H9 (cell line): Measurements from ENCODE around the gene RAPSN. TPM values are rescaled to one million over a fixed set of nuclear protein-coding genes. Genes with fewer than 3 reads are reported as not detected.

Source experiments
- DNase-seq: peaks from one replicate; pipeline ENCODE4 v3.0.0-alpha.2; 2017
- H2AFZ ChIP-seq: one replicate; pipeline ENCODE4 v1.6.1; 2013; ENCODE audit warnings: mild to moderate bottlenecking, low read length, control low read depth, moderate library complexity
- H2AK5ac ChIP-seq: 2 replicates; pipeline ENCODE4 v1.6.1; 2013; ENCODE audit warnings: low read length, control low read depth, mixed read lengths; ENCODE audit not compliant: insufficient read length
- H2BK120ac ChIP-seq: one replicate; pipeline ENCODE4 v1.6.1; 2013; ENCODE audit warnings: low read depth, mild to moderate bottlenecking, low read length, control low read depth, inconsistent platforms; ENCODE audit not compliant: poor library complexity, severe bottlenecking
- H2BK12ac ChIP-seq: 2 replicates; pipeline ENCODE4 v1.6.1; 2013; ENCODE audit warnings: low read length, control low read depth, mixed read lengths, low read depth; ENCODE audit not compliant: insufficient read length
- H2BK15ac ChIP-seq: 2 replicates; pipeline ENCODE4 v1.6.1; 2013; ENCODE audit warnings: low read depth, low read length, control low read depth
- H2BK20ac ChIP-seq: one replicate; pipeline ENCODE4 v1.6.1; 2013; ENCODE audit warnings: low read depth, mild to moderate bottlenecking, low read length, control low read depth, inconsistent platforms; ENCODE audit not compliant: poor library complexity, severe bottlenecking
- H2BK5ac ChIP-seq: 2 replicates; pipeline ENCODE4 v1.6.1; 2013; ENCODE audit warnings: low read length, control low read depth, mixed read lengths; ENCODE audit not compliant: insufficient read length
- H3K14ac ChIP-seq: 2 replicates; pipeline ENCODE4 v1.6.1; 2013; ENCODE audit warnings: low read length, control low read depth; ENCODE audit not compliant: insufficient read depth
- H3K18ac ChIP-seq: 2 replicates; pipeline ENCODE4 v1.6.1; 2013; ENCODE audit warnings: low read depth, mild to moderate bottlenecking, mixed read lengths, low read length, control low read depth; ENCODE audit not compliant: insufficient read length
- H3K23ac ChIP-seq: 2 replicates; pipeline ENCODE4 v1.6.1; 2013; ENCODE audit warnings: low read length, control low read depth, mixed read lengths, low read depth; ENCODE audit not compliant: insufficient read length
- H3K23me2 ChIP-seq: 2 replicates; pipeline ENCODE4 v1.6.1; 2013; ENCODE audit warnings: low read depth, mild to moderate bottlenecking, mixed read lengths, low read length, control low read depth; ENCODE audit not compliant: insufficient read length, poor library complexity, severe bottlenecking
- H3K27ac ChIP-seq: 2 replicates; pipeline ENCODE4 v1.5.1; 2013; ENCODE audit warnings: low read length, control low read depth, mixed read lengths, low read depth; ENCODE audit not compliant: insufficient read length
- H3K27me3 ChIP-seq: 2 replicates; pipeline ENCODE4 v1.6.1; 2013; ENCODE audit warnings: low read length, control low read depth, inconsistent platforms; ENCODE audit not compliant: insufficient read depth
- H3K4ac ChIP-seq: 2 replicates; pipeline ENCODE4 v1.6.1; 2013; ENCODE audit warnings: low read depth, mild to moderate bottlenecking, control low read depth, inconsistent platforms, low read length, moderate library complexity
- H3K4me1 ChIP-seq: 2 replicates; pipeline ENCODE4 v1.6.1; 2013; ENCODE audit warnings: low read length, control low read depth, inconsistent platforms; ENCODE audit not compliant: insufficient read depth
- H3K4me2 ChIP-seq: 2 replicates; pipeline ENCODE4 v1.6.1; 2013; ENCODE audit warnings: low read length, control low read depth, mixed read lengths; ENCODE audit not compliant: insufficient read length, insufficient read depth
- H3K56ac ChIP-seq: 2 replicates; pipeline ENCODE4 v1.6.1; 2013; ENCODE audit warnings: low read depth, mild to moderate bottlenecking, mixed read lengths, low read length, control low read depth; ENCODE audit not compliant: insufficient read length
- H3K79me1 ChIP-seq: 2 replicates; pipeline ENCODE4 v1.6.1; 2013; ENCODE audit warnings: low read depth, mild to moderate bottlenecking, moderate library complexity, low read length, control low read depth, inconsistent platforms; ENCODE audit not compliant: insufficient read depth, poor library complexity, severe bottlenecking
- H3K79me2 ChIP-seq: 2 replicates; pipeline ENCODE4 v1.6.1; 2013; ENCODE audit warnings: low read length, control low read depth, inconsistent platforms; ENCODE audit not compliant: insufficient read depth
- H3K9ac ChIP-seq: 2 replicates; pipeline ENCODE4 v1.6.1; 2013; ENCODE audit warnings: low read length, control low read depth, mixed read lengths; ENCODE audit not compliant: insufficient read length; ENCODE audit errors: extremely low read depth
- H3K9me3 ChIP-seq: one replicate; pipeline ENCODE4 v1.6.1; 2013; ENCODE audit warnings: low read depth, low read length, inconsistent platforms; ENCODE audit not compliant: control insufficient read depth
- H3T11ph ChIP-seq: one replicate; pipeline ENCODE4 v1.6.1; 2013; ENCODE audit warnings: mild to moderate bottlenecking, low read length, control low read depth, inconsistent platforms
- H4K20me1 ChIP-seq: one replicate; pipeline ENCODE4 v1.6.1; 2013; ENCODE audit not compliant: control insufficient read depth, insufficient read length, insufficient read depth
- H4K5ac ChIP-seq: 2 replicates; pipeline ENCODE4 v1.6.1; 2013; ENCODE audit warnings: low read depth, mild to moderate bottlenecking, mixed read lengths, low read length, control low read depth; ENCODE audit not compliant: insufficient read length
- H4K8ac ChIP-seq: replicated peaks from 2 replicates; pipeline ENCODE4 v1.6.1; 2013; ENCODE audit warnings: low read length, control low read depth, mixed read lengths, low read depth; ENCODE audit not compliant: insufficient read length
- H4K91ac ChIP-seq: 2 replicates; pipeline ENCODE4 v1.6.1; 2013; ENCODE audit warnings: low read depth, mild to moderate bottlenecking, moderate library complexity, mixed read lengths, low read length, control low read depth; ENCODE audit not compliant: insufficient read length
- H3K27ac Mint-ChIP-seq, 3 experiments: 2 replicates in 2 of 3; 3 replicates in 1 of 3; pipeline ENCODE4 v1.8.0; 2020 to 2021; ENCODE audit warnings: mixed read lengths in 3 of 3, mild to moderate bottlenecking in 1 of 3, moderate library complexity in 1 of 3
- H3K27me3 Mint-ChIP-seq: 2 replicates; pipeline ENCODE4 v1.8.0; 2021; ENCODE audit warnings: low read depth, mild to moderate bottlenecking, moderate library complexity, mixed read lengths
- H3K36me3 Mint-ChIP-seq, 3 experiments: 2 replicates in 2 of 3; 3 replicates in 1 of 3; pipeline ENCODE4 v1.8.0; 2020 to 2021; ENCODE audit warnings: low read depth in 3 of 3, mixed read lengths in 3 of 3; ENCODE audit not compliant: insufficient read depth in 1 of 3
- H3K4me1 Mint-ChIP-seq, 2 experiments: 2 replicates each; pipeline ENCODE4 v1.8.0; 2020; ENCODE audit warnings: mixed read lengths in 2 of 2
- H3K4me3 Mint-ChIP-seq, 2 experiments: 2 replicates in 1 of 2; 3 replicates in 1 of 2; pipeline ENCODE4 v1.8.0; 2020 to 2021; ENCODE audit warnings: mild to moderate bottlenecking in 2 of 2, mixed read lengths in 2 of 2, moderate library complexity in 1 of 2
- H3K9me3 Mint-ChIP-seq, 2 experiments: 2 replicates in 1 of 2; 3 replicates in 1 of 2; pipeline ENCODE4 v1.8.0; 2020; ENCODE audit warnings: mild to moderate bottlenecking in 2 of 2, mixed read lengths in 2 of 2, moderate library complexity in 1 of 2
- WGBS: extraction: QIAGEN DNeasy Blood & Tissue Kit; methylation state at CpG from one replicate; pipeline ENCODE4 v1.1.7; 2013; ENCODE audit warnings: missing lambda C conversion rate, low lambda C conversion rate, mixed read lengths; ENCODE audit not compliant: insufficient read length; ENCODE audit errors: extremely low coverage; 5-methylcytosine and 5-hydroxymethylcytosine counted together
- long read RNA-seq: library from polyadenylated mRNA; unstranded; transcript quantifications from one replicate; pipeline ENCODE4 v2.0.0, GENCODE V29; 2020
- total RNA-seq: library from RNA; stranded (reverse); gene quantifications from 2 replicates; pipeline ENCODE4 v1.2.1, GENCODE V29; 2021
- TF ChIP-seq, protein P1 (sequence below): fragments of 200-600 bp; sonication (generic); conservative IDR thresholded peaks from 3 replicates; pipeline ENCODE4 v1.8.0; 2021; ENCODE audit warnings: antibody characterized with exemption, mild to moderate bottlenecking

The RAPSN gene
- 0.48 TPM in 1 of 2 replicates, not detected in the other for total RNA-seq
- long read RNA-seq = 0 reads

DNA sequence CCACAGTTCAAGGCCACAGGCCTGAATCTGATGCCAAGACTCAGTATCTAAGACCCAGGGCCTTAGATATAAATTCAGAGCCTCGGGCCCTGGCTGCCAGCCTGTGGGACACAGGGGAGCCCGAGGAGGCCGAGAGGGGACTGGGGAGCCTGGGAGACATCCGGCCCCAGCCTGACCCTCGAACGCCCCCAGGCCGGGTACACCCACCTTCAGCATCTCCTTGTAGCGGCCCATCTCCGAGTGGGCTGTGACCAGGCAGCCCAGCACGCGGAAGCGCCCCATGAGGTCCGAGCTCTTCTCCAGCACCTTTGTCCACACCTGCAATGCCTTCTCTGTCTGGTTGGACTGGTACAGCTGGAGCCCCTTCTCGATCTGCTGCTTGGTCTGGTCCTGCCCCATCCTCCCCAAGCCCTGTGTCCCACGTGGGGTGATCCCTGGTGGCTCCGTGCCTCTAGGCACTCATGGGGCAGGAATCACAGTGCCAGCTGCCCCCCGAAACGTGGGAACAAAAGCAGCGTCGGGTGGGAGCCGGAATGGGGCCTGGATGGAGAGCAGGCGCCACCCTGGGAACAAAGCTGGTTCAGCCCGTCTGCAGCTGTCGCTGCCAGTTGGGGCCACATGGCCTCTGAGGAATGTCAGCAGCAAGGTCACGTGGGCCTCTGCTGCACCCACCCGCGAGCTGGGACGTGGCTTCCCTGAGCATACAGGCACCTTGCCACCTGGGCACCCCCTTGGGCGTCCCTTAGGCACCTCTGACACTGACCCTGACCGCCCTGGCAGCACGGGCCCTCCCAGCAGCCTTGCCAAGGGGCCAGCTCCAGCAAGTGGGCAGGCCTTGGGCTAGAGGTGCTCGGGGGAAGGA, at the start of gene RAPSN:
Gene RAPSN, minus strand, starts transcription at position 571 of the 862 bp plus-strand sequence. Its CDS starts 172 bp downstream, at position 399.
- Histone ChIP-seq H3K4ac (no peak within 1 kb of the TSS), H2AFZ (no peak within 1 kb of the TSS), H4K91ac (no peak within 1 kb of the TSS), H2BK15ac (no peak within 1 kb of the TSS), H3K18ac (peak within 1 kb of the TSS; percentile 3), H3K9me3 (no peaks in the 10 kb centered on the region), H3K14ac (peak within 1 kb of the TSS; percentile 12; the same call in 1 of the 2 replicates), H3T11ph (no peak within 1 kb of the TSS), H4K20me1 (no peaks in the 10 kb centered on the region), H3K4me1 (no peaks in the 10 kb centered on the region), H3K9ac (no peak within 1 kb of the TSS), H3K56ac (no peak within 1 kb of the TSS), H2BK5ac (no peak within 1 kb of the TSS), H2BK120ac (no peak within 1 kb of the TSS), H4K5ac (no peak within 1 kb of the TSS), H4K8ac (no peak within 1 kb of the TSS), H3K79me2 (no peaks in the 10 kb centered on the region), H3K27me3 (no peaks in the 10 kb centered on the region), H3K79me1 (no peaks in the 10 kb centered on the region), H2BK20ac (no peak within 1 kb of the TSS), H3K23ac (no peak within 1 kb of the TSS), H3K27ac (no peak within 1 kb of the TSS), H2AK5ac (no peak within 1 kb of the TSS), H2BK12ac (no peak within 1 kb of the TSS), H3K23me2 (no peaks in the 10 kb centered on the region), H3K4me2 (no peak within 1 kb of the TSS)
- DNase-seq = no peak
- no CpG with 5 or more reads among the region's 32 CpGs for WGBS
- H3K4me1 Mint-ChIP-seq = peaks cover 0 to 4% of the 10 kb centered on the region in 2 experiments; a peak in 1 of 4 replicates
- no peak within 1 kb of the TSS; a peak in 1 of 5 replicates for H3K4me3 Mint-ChIP-seq
- H3K36me3 Mint-ChIP-seq = no peaks in the 10 kb centered on the region
- H3K27ac Mint-ChIP-seq = no peak within 1 kb of the TSS; a peak in 1 of 7 replicates
- H3K27me3 Mint-ChIP-seq = no peaks in the 10 kb centered on the region
- H3K9me3 Mint-ChIP-seq = no peaks in the 10 kb centered on the region
- TF ChIP-seq, protein P1, sequence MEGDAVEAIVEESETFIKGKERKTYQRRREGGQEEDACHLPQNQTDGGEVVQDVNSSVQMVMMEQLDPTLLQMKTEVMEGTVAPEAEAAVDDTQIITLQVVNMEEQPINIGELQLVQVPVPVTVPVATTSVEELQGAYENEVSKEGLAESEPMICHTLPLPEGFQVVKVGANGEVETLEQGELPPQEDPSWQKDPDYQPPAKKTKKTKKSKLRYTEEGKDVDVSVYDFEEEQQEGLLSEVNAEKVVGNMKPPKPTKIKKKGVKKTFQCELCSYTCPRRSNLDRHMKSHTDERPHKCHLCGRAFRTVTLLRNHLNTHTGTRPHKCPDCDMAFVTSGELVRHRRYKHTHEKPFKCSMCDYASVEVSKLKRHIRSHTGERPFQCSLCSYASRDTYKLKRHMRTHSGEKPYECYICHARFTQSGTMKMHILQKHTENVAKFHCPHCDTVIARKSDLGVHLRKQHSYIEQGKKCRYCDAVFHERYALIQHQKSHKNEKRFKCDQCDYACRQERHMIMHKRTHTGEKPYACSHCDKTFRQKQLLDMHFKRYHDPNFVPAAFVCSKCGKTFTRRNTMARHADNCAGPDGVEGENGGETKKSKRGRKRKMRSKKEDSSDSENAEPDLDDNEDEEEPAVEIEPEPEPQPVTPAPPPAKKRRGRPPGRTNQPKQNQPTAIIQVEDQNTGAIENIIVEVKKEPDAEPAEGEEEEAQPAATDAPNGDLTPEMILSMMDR = no peak
